A549 (cell line): ENCODE data around the gene GRIP1.

ENCODE experiments used
- FOSL2 ChIP-seq, 2 experiments: fragments of 450-650 bp in 1 of 2; fragments of >200 bp in 1 of 2; sonication (Bioruptor Twin) in 1 of 2; formaldehyde crosslinking; IDR thresholded peaks; 2 replicates each; pipeline versions ENCODE4 v1.5.0 to v1.6.1; 2016 to 2020; ENCODE audit warnings: mild to moderate bottlenecking in 1 of 2, moderate library complexity in 1 of 2
- TF ChIP-seq, protein P1 (sequence below): fragments of 450-650 bp; IDR thresholded peaks from 2 replicates; pipeline ENCODE4 v1.6.1; 2014; ENCODE audit warnings: antibody characterized with exemption

DNA sequence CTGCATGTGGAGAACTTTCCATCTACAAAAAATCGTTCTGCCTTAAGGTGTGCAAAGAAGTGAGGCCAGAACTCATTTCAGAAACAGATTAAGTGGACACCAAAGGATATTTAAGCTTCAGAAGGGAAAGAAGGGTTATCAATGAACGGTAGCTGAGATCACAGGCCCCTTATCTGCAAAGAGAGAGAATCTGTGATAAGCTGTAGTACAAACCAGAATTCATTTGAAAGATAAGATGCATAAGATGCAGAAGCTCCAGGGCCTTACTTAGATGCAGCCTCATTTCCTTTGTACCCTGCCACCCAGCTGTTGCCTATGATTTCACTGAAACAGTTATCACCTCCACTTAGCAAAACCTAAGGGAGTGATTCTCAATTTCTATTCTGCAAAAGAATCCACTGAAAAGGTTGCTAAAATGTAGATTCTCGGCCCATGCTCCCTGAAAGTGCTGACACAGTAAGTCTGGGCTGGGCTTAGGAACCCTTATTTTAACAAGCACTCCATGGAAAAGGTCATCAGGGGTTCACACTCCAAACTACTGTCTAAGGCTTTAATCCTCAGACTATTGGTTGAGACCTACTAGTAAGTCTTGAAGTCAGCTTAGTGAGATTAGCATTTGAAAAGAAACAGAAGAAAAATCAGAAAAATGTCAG, 311.7 kb downstream of the GRIP1 start:
- TF ChIP-seq, protein P1, sequence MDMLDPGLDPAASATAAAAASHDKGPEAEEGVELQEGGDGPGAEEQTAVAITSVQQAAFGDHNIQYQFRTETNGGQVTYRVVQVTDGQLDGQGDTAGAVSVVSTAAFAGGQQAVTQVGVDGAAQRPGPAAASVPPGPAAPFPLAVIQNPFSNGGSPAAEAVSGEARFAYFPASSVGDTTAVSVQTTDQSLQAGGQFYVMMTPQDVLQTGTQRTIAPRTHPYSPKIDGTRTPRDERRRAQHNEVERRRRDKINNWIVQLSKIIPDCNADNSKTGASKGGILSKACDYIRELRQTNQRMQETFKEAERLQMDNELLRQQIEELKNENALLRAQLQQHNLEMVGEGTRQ: no peak
- TF ChIP-seq FOSL2 (IDR thresholded peaks at IDR 0.05): no peak
- no peak for TF ChIP-seq FOSL2 (CRISPR knock-in tag; IDR thresholded peaks at IDR 0.05)
